Renal cortex interstitium (tissue), 11 donors: ENCODE data around the gene EPB41L4B. TPM values are rescaled to one million over a fixed set of nuclear protein-coding genes. Genes with fewer than 3 reads are reported as not detected.

Experiments used
- DNase-seq, 11 donors: peaks; one replicate each; pipeline ENCODE4 v3.0.0-alpha.2; 2013; ENCODE audit warnings: low read depth in 9 of 11, low spot score in 4 of 11; ENCODE audit errors: extremely low read depth in 1 of 11
- polyA plus RNA-seq, 3 donors: library from polyadenylated mRNA; unstranded; fragments of 120-200 nt; gene quantifications; one replicate each; pipeline ENCODE4 v1.2.1, GENCODE V29; 2013; ENCODE audit not compliant: insufficient read length in 3 of 3

EPB41L4B gene
- polyA plus RNA-seq, 3 donors = 10.6 to 15.8 (median 15.7) TPM

GRCh38 chr9:109190151-109190550 is 130.7 kb downstream of the EPB41L4B start:
- DNase-seq = no peak

DNA sequence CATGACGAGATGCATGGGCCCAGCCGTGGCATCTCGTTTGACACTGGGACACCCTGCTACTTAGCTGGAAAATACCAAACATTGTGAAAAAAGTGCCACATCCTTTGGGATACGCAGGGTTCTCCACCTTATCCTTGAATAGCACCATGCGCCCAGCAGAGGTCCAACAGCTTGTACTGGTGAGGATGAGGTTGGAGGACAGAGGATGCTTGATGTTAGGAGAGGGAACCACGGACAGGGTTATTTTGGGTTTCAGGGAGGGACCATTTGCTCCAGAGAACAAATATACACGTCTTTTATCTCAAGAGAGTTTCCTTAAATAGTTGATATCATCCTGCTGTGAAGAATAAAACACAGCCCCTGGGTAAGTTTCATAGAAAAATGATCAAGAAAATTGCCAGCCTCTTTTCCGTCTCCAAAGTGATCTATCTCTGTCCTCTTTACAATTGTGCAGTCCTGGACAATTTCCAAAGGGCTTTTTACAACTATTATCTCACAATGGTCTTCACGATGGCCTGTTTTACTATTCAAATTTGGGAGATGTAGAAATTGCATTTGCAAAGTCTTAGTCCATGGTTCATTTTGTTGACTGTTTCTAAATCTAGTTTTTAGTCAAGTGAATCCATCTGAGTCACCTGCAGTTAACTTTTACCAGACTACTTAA is 133.9 kb downstream of the EPB41L4B start:
- DNase-seq = no peak

GRCh38 chr9:109182940-109183798 is 137.7 kb downstream of the EPB41L4B start:
- DNase-seq = no peak

DNA sequence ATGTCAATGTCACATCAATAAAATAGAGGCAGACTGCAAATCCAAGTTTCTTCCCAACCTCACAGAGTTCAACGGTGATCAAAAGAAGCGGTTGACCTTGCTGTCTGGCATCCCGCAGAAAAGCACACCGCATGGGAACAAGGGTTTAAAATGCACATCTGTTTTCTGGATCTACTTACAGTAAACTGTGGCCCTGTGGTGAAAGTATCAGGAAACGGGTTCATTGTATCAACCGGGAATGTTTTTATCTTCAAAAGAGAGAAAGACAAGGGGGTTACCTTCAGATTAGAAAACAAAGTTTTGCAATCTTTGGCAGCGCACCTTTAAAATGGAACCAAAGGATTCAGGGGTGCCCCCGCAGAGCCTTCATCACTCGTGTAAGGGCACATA is 138.3 kb downstream of the EPB41L4B start:
- DNase-seq = no peak

GRCh38 chr9:109181284-109181683 is 139.6 kb downstream of the EPB41L4B start:
- DNase-seq = no peak

DNA sequence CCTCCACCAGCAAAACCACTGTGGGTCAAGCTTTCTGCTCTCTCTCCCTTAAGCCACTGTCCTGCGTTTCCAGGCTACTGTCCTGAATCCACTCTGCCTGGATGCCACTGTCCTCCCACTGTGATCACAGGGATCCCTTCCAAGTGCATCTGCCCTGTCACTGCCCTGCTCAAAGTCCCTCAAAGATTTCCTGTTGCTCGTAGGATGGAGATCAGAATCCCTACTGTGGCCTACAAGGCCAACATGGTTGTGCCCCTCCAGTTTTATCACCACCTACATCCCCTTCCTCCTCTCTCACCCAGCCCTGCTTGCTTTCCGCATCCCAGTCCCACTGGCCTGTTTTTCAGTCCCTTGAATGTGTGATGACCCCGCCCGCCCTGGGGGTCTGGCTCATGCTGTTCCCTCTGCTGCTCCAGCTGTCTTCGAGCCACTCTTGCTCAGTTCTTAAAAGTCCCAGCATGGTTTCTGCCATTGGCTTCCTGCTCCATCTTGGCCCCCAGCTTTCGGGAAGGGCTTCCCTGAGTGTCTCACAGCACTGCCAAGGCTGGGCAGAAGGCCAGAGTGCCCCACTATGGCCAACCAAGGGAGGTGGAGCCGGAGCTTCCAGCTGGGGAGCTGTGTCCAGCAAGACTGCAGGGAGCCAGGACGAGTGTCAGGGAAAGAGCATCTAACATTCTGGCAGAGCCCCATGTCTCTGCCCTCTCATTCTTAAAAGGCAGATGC is 140.9 kb downstream of the EPB41L4B start:
- DNase-seq = no peak

- no peak for DNase-seq
Observed at GRCh38 chr9:109176963-109177362, 143.9 kb downstream of the EPB41L4B start.

- DNase-seq = no peak
Observed at GRCh38 chr9:109176386-109176785, 144.5 kb downstream of the EPB41L4B start.

- no peak for DNase-seq
Observed at GRCh38 chr9:109172935-109173334, 147.9 kb downstream of the EPB41L4B start.

DNA sequence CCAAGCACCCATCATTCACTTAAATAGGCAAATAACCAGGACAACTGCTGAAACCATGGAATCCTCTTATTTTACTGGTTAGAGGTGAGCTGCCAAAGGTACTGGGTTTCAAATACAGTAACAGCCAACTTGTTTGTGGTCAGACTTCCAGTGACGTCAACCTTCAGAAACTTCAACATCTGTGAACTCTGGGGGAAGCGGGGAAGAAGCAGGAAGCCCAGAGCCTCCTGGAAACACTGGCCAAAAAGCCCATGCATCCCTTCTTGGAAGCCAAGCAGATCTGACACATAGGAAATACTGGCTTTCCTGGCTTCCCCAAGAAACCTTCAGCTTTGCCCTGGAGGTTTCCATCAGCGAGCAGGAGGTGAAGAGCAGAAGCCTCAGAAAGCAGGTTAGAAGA is 148.9 kb downstream of the EPB41L4B start:
- no peak for DNase-seq

GRCh38 chr9:109168170-109168569 is 152.7 kb downstream of the EPB41L4B start:
- DNase-seq = no peak

GRCh38 chr9:109167716-109168115 is 153.1 kb downstream of the EPB41L4B start:
- DNase-seq = no peak

GRCh38 chr9:109166771-109167601 is 153.9 kb downstream of the EPB41L4B start, which contains the start of gene FRRS1L:
Gene FRRS1L (minus strand): TSS chr9:109167249. CDS start chr9:109167138, 111 bp downstream.
- DNase-seq = peak in 5 of 11 donors; percentile 6 to 31 (median 20)

DNA sequence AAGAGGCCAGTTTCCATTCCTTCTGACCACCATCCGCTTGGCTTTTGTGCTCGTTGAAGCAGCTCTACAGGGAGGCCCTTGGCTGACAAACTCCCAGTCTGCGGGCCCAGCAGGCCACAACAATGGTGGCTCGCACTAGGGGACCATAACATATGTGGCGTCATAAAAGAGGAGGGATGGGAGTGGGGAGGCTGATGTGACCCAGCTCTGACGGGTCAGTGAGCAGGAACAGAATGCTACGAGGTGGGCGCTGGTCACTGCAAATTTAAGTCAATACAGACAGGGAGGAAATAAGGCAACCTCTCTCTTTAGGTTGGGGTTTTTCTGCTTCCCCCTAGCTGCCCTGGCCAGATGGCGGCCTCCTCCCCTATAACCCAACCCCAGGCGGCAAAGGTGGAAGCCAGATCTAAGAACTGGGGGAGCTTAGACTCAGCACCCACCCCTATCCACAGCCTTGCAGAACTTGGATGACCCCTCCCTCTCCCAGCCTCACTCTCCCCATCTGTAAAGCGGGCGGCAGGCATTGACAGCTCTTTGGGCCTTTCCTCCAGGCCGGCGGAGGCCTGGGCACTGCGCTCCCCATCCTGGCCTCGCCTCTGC is 154.6 kb downstream of the EPB41L4B start:
- DNase-seq = no peak

GRCh38 chr9:109164042-109164441 is 156.8 kb downstream of the EPB41L4B start:
- no peak for DNase-seq

DNA sequence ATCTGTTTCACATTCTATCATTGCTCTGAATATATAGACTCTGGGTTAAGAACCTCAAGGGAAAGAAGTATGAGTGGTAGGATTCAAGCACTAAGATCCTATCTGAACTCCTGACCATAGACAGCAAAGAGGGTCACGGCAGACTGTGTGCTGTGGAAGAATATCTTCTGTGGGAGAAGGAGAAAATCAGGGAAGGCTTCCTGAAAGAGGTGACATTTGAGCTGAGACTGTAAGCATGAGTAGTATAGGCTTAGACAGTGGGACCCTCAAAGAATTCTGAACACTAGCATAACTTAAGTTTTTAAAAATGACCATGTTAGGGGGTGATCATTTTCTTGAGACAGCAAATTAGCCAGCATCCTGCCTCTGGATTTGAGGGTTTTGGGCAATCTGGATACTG is 157.7 kb downstream of the EPB41L4B start:
- no peak for DNase-seq

GRCh38 chr9:109162677-109163076 is 158.2 kb downstream of the EPB41L4B start:
- DNase-seq = no peak

DNA sequence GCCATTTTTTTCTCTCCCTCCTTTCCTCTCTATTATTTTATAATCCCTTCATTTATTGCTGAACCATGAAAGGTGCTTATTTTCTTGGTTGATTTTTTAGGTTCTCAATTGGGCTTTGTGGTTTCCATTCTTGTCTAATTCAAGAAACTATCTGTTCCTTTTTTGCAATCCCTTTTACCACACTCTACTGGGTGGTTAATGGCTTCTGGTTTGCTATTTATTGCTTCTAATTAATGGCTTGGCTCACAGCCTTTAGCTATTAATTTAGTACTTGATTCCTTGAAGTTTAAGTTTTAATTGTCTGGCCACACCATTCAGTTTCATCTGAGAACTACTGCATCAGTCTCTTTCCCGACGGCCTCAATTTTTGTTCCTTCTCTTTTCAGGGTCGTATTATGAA is 159.4 kb downstream of the EPB41L4B start:
- DNase-seq = no peak

DNA sequence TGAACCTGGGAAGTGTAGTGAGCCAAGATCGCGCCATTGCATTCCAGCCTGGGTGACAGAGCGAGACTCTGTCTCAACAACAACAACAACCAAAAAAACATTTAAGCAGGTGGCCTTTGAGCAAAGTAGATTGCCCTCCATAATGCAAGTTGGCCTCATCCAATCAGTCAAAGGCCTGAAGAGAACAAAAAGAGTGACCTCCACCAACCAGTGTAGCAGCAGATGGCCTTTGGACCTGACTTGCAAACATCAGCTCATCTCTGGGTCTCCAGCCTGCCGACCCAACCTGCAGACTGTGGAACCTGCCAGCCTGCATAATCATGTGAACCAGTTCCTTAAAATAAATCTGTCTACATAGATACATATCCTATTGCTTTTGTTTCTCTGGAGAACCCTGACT is 161.3 kb downstream of the EPB41L4B start:
- DNase-seq = no peak
